GM10847 (cell line): ENCODE data around the gene RSPO1.

ENCODE experiments used
- POLR2A ChIP-seq: IDR thresholded peaks from 2 replicates; pipeline ENCODE4 v1.6.1; 2011; ENCODE audit not compliant: insufficient read length; ENCODE audit errors: extremely low read depth

RSPO1 gene

GRCh38 chr1:37633938-37634243, 801 bp downstream of the RSPO1 start:
- no peak for TF ChIP-seq POLR2A

DNA sequence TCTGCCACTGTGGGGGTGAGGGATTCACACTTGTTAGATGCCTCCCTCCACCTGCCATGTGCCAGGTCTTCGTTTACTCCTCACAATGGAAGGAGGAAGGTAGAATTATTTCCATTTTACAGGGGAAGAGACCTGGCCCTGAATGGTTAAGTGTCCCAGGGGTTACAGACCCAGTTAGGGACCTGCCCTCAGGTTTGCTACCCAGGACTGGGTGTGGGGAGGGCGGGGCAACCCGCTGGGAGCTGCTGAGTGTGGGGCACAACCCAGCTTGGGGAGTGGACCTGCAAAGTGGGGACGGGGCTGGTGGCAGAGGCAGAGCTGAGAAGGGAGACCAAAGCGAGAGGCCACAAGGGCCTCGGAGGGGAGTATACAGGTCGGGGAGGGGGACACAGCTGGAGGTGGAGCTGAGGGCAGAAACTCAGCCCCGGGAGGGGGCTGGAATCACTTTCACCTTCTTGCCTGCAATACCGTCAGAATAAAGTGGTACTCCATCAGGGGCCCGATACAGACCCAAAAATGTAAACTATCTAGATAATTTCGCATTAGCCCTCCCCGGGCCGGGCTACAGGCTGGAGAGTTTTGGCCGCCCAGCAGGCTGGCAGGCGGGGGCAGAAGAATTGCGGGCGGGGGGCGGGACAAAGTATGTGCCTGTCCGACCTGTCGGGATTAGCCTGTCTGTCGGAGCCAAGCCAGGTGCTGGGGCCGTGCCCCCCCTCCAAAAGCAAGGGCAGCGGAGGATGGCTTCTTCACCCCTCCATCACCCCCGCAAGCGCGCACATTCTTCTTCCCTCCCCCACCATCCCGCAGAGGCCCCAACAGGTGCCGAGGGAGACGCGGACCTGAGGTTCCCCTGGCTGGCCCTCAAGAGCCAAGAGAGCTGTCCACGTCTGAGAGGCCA, 1.4 kb downstream of the RSPO1 start:
- no peak for TF ChIP-seq POLR2A

- no peak for TF ChIP-seq POLR2A
Measured at GRCh38 chr1:37631036-37631435, 3.7 kb downstream of the RSPO1 start.

- no peak for TF ChIP-seq POLR2A
Measured at GRCh38 chr1:37630426-37631028, 4.2 kb downstream of the RSPO1 start.

- TF ChIP-seq POLR2A: no peak
Measured at GRCh38 chr1:37629726-37630425, 4.8 kb downstream of the RSPO1 start.

DNA sequence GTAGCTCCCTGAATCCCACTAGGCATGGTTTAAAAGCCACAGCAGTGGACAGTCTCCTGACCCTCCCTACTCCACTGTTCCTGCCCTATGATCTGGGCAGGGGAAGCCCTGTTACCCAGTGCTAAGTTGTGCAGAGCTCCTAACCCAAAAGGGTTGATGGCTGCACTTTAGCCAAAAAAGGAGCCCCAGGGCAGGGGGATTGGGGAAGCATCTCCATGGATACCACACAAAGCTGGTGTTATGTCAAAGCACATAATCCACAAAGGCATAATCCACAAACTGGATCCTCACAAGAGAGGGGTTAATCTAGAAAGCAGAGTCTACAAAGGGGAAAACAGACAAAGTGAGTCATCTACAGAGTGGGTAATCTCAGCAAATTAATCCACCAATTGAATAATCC, 5.7 kb downstream of the RSPO1 start:
- no peak for TF ChIP-seq POLR2A

DNA sequence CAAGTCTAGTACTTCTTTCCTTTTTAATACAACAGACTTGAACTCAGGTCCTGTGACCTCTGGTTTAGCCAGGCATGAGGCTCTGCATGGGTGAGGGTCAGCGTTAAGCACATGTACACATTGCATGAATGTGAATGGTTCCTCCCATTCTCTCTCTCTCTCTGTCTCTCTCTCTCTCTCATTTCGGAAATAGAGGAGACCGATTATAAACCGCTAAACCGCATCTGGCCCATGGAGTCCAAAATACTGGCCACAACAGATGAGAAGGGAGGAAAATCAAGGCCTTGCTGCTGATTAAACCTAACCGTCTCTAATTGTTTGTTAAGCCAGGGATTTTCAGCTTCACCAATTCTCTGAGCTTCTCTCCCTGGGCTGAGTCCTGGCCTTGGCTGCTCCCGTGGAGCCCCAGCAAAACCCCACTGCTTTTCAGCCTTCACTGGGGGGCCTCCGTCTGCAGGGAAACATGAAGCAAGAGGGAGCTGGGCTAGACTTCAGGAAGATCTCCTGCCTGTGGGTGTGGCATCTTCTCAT, 6.6 kb downstream of the RSPO1 start:
- no peak for TF ChIP-seq POLR2A

- no peak for TF ChIP-seq POLR2A
Measured at GRCh38 chr1:37622131-37622530, 12.6 kb downstream of the RSPO1 start.

DNA sequence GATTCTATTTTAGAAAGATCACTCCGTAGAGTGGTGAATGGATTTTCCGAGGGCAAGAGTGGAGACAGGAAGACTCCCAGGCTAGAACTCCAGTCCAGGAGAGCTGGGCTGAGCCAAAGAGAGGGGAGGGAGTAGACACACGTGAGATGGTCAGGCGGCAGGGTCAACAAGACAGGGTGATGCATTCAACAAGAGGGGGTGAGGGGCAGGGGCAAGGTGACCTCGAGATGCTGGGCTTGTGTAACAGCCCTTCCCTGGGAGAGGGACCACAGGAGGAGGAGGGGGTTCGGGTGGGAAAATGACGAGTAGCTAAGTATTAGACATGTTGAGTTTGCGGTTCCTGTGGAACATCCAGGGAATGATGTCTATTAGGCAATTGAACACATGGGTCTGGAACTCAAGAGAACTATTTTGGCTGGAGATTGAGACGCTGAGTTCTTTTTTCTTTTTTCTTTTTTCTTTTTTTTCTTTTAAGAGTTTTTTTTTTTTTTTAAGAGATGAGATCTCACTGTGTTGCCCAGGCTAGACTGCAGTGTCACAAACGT, 13.3 kb downstream of the RSPO1 start:
- no peak for TF ChIP-seq POLR2A

DNA sequence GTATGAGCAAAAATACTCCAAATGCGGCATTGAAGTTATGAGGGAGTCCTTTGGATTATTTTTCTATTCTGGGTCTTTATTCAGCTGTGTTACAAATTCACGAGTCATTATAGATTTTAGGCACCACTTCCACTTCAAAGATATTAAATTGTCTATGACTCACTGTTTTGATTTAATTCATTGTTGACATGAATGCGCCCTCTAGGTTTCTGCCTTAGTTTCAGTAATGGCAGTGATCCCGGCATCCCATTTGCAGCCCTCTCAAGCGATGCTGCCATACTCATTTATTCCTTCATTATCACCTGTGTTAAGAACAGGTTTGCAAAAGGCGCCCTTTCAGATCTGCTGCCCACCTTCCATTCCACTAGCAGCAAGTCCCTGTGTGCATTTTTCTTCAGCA, 14.0 kb downstream of the RSPO1 start:
- TF ChIP-seq POLR2A: no peak

GRCh38 chr1:37616330-37616729, 18.4 kb downstream of the RSPO1 start:
- TF ChIP-seq POLR2A: no peak

DNA sequence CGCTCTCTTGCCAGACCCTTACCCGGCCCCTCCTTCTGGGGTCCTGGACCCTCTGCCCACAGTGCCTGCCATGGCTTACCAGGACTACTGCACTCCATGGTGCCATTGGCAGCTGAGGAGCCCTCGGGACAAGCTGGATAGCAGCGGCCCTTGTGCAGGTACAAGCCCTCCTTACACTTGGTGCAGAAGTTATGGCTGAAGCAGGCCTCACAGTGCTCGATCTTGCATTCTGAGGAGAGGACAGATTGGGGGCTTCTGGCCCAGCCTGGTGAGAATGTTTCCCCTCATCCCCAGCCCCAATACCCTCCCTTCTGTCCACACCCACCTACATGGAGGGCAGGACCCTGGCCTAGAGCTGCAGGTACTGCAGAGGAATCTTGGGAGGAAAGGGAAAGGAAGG, 20.6 kb downstream of the RSPO1 start:
- no peak for TF ChIP-seq POLR2A

- TF ChIP-seq POLR2A: no peak
Measured at GRCh38 chr1:37612186-37612585, 22.5 kb downstream of the RSPO1 start.

DNA sequence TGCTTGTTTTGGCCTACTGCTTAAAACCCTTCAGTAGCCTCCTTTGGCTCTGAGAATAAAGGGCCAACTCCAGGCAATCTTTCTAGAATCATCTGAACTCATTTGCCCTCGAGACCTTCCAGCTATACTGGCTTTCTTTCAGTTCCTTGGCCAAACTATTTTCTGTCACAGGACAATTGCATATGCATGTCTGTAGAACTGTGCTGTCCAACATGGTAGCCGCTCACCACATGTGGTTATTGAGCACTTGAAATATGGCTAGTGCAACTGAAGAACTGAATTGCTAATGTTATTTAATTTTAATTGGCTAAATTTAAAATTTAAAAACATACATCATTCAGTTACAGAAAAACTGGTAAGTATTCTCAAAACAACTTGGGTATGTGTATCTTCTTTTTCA, 24.7 kb downstream of the RSPO1 start:
- no peak for TF ChIP-seq POLR2A

DNA sequence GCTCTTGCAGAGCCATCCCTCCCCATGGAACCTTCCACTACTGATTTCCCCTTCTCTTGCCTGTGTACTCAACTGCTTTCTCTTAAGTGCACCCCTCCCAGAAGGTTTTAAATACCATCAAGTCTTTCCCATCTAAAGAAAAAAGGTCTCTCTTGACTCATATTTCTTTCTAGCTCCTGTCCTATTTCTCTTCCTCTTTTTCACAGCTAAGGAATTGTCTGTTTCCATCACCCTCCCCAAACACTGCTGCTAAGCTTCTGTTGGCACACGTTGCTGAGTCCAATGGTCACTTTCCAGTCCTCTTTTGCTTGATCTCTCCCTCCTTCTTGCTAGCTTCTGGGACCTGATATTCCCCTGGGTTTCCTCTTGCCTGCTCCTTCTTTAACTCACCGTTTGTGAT, 25.7 kb downstream of the RSPO1 start:
- no peak for TF ChIP-seq POLR2A

DNA sequence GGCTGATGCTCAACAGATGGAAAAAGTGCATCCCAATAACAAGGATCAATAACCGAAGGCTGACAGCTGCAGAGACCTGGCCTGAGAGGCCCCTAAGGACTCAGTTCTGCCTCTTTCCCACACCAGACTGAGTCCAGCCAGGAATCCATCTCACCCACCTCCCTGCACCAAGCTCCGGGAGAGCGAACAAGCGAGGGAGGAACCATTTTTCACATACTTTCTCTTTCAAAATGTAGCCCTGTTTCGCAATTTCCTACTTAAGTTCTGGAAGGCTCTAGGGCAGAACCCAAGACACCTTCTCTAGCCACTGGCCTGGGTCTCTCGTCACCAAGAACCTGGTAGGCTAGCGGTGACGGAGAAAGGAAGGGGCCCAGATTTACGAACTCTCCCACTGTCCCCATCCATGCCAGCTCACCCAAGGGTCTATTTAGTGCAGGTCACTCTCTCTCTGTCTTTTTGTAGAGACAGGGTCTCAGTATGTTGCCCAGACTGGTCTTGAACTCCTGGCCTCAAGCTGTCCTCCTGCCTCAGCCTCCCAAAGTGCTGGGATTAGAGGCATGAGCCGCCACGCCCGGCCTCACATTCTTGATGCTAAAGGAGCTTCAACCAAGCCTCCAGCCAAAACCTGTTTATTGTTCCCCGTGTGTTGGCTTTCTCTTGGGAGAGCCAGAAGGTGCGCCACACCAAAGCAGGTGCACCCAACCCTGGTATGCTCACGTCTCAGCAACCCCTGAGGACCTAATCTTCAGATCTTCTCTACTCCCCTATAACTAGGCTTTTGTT, 28.0 kb downstream of the RSPO1 start:
- no peak for TF ChIP-seq POLR2A
